Ishikawa (cell line): Measurements from ENCODE around the gene FLAD1.

Experiments used
- CEBPB ChIP-seq: IDR thresholded peaks from 2 replicates; pipeline ENCODE4 v1.6.1; 2012
- CREB1 ChIP-seq: IDR thresholded peaks from 2 replicates; pipeline ENCODE4 v1.6.1; 2012; ENCODE audit warnings: low read depth
- EGR1 ChIP-seq: IDR thresholded peaks from 2 replicates; pipeline ENCODE4 v1.6.1; 2012
- EP300 ChIP-seq: IDR thresholded peaks from 2 replicates; pipeline ENCODE4 v1.6.1; 2012; ENCODE audit warnings: borderline replicate concordance
- MAX ChIP-seq: IDR thresholded peaks from 2 replicates; pipeline ENCODE4 v1.6.1; 2012
- NFIC ChIP-seq: IDR thresholded peaks from 2 replicates; pipeline ENCODE4 v1.6.1; 2012
- RAD21 ChIP-seq: IDR thresholded peaks from 2 replicates; pipeline ENCODE4 v1.6.1; 2012; ENCODE audit warnings: low read depth
- REST ChIP-seq: IDR thresholded peaks from 2 replicates; pipeline ENCODE4 v1.6.1; 2012; ENCODE audit warnings: low read depth, mild to moderate bottlenecking
- TAF1 ChIP-seq: IDR thresholded peaks from 2 replicates; pipeline ENCODE4 v1.6.1; 2012; ENCODE audit warnings: low read depth, mild to moderate bottlenecking
- TEAD4 ChIP-seq: IDR thresholded peaks from 2 replicates; pipeline ENCODE4 v1.6.1; 2012
- YY1 ChIP-seq: IDR thresholded peaks from 2 replicates; pipeline ENCODE4 v1.6.1; 2012; ENCODE audit warnings: low read depth
- ZBTB7A ChIP-seq: IDR thresholded peaks from 2 replicates; pipeline ENCODE4 v1.6.1; 2012; ENCODE audit warnings: low read depth

GRCh38 chr1:154987326-154987725 is 4.2 kb downstream of the FLAD1 start:
- no peak for TF ChIP-seq EGR1
- no peak for TF ChIP-seq CEBPB
- no peak for TF ChIP-seq REST
- no peak for TF ChIP-seq NFIC
- TF ChIP-seq TEAD4, result no peak
- no peak for TF ChIP-seq TAF1
- TF ChIP-seq RAD21, result no peak
- TF ChIP-seq CREB1, result no peak
- no peak for TF ChIP-seq MAX
- no peak for TF ChIP-seq EP300
- TF ChIP-seq YY1, result no peak
- no peak for TF ChIP-seq ZBTB7A
